CD4-positive, alpha-beta T cell treated with Interleukin-2 at 100 ng/mL for 4 hours (primary cell): Measurements from ENCODE around the gene LRRC25.
A peak's percentile ranks its signal among the peaks of the same experiment; 100 is the strongest.

Source experiments
- DNase-seq: peaks from one replicate; pipeline ENCODE4 v3.0.0-alpha.2; 2020; ENCODE audit warnings: low spot score

The LRRC25 gene

GRCh38 chr19:18397242-18398202 is at the start of gene LRRC25:
LRRC25 (minus strand) TSS chr19:18397622; CDS start chr19:18396963, 659 bp downstream.
- DNase-seq = peak; percentile 23

- no peak for DNase-seq
Observed at GRCh38 chr19:18446811-18447359, 49.5 kb upstream of the LRRC25 start.

GRCh38 chr19:18446145-18446810 is 48.9 kb upstream of the LRRC25 start:
- no peak for DNase-seq

- no peak for DNase-seq
Observed at GRCh38 chr19:18445262-18445948, 48.0 kb upstream of the LRRC25 start.

- DNase-seq = no peak
Observed at GRCh38 chr19:18444513-18444912, 47.1 kb upstream of the LRRC25 start.

- no peak for DNase-seq
Observed at GRCh38 chr19:18443831-18444230, 46.4 kb upstream of the LRRC25 start.

- no peak for DNase-seq
Observed at GRCh38 chr19:18443406-18443805, 46.0 kb upstream of the LRRC25 start.

GRCh38 chr19:18442941-18443340 is 45.5 kb upstream of the LRRC25 start:
- DNase-seq = no peak

- DNase-seq = peak; percentile 49
Observed at GRCh38 chr19:18441804-18442788, 44.7 kb upstream of the LRRC25 start.

GRCh38 chr19:18440936-18441803 is 43.7 kb upstream of the LRRC25 start:
- no peak for DNase-seq

GRCh38 chr19:18440415-18440877 is 43.0 kb upstream of the LRRC25 start:
- DNase-seq = peak; percentile 29

GRCh38 chr19:18439910-18440237 is 42.5 kb upstream of the LRRC25 start:
- no peak for DNase-seq

- no peak for DNase-seq
Observed at GRCh38 chr19:18439025-18439909, 41.8 kb upstream of the LRRC25 start.

GRCh38 chr19:18438331-18439024 is 41.1 kb upstream of the LRRC25 start:
- no peak for DNase-seq

GRCh38 chr19:18437491-18438330 is 40.3 kb upstream of the LRRC25 start, which contains the start of gene ISYNA1:
ISYNA1 (minus strand) TSS chr19:18438133; CDS start chr19:18437979, 154 bp downstream.
- DNase-seq = peak; percentile 43

GRCh38 chr19:18436671-18437490 is 39.5 kb upstream of the LRRC25 start:
- DNase-seq = peak; percentile 80
